Skeletal muscle tissue (tissue), 4 donors: ENCODE measurements around the gene ERP27. TPM values are rescaled to one million over a fixed set of nuclear protein-coding genes. Genes with fewer than 3 reads are reported as not detected.

Experiments used
- H3K27ac ChIP-seq: one replicate; pipeline ENCODE4 v1.7.0; 2013; ENCODE audit warnings: mild to moderate bottlenecking, low read depth, low read length, inconsistent platforms
- H3K27me3 ChIP-seq, 3 donors: one replicate each; pipeline ENCODE4 v1.7.0; 2013; ENCODE audit warnings: low read length in 3 of 3; ENCODE audit not compliant: control insufficient read depth in 3 of 3, insufficient read depth in 3 of 3
- H3K36me3 ChIP-seq, 3 donors: one replicate each; pipeline ENCODE4 v1.7.0; 2013; ENCODE audit warnings: low read length in 3 of 3; ENCODE audit not compliant: control insufficient read depth in 3 of 3, insufficient read depth in 3 of 3
- H3K4me1 ChIP-seq, 3 donors: one replicate each; pipeline ENCODE4 v1.7.0; 2013; ENCODE audit warnings: low read length in 3 of 3, mild to moderate bottlenecking in 3 of 3; ENCODE audit not compliant: control insufficient read depth in 3 of 3, insufficient read depth in 3 of 3
- H3K4me3 ChIP-seq, 3 donors: one replicate each; pipeline ENCODE4 v1.7.0; 2013; ENCODE audit warnings: low read length in 3 of 3
- H3K9ac ChIP-seq, 3 donors: one replicate each; pipeline ENCODE4 v1.7.0; 2013; ENCODE audit warnings: low read length in 3 of 3, mild to moderate bottlenecking in 3 of 3, moderate library complexity in 2 of 3, low read depth in 1 of 3
- H3K9me3 ChIP-seq, 3 donors: one replicate each; pipeline ENCODE4 v1.7.0; 2013; ENCODE audit warnings: low read length in 3 of 3; ENCODE audit not compliant: control insufficient read depth in 3 of 3
- total RNA-seq: library from RNA; depleted of rRNA; stranded (reverse); fragments of >200 nt; gene quantifications from one replicate; pipeline ENCODE4 v1.2.3, GENCODE V29; 2014
- donor health status: Osteomylitis.

The ERP27 gene
- total RNA-seq, 1 donor from 2014 or later = not detected

GRCh38 chr12:14953752-14954151, 15.4 kb upstream of the ERP27 start:
- H3K36me3 ChIP-seq = peaks cover 0 to 9% (median 0%) of the 10 kb centered on the region in 3 donors
- no peaks in the 10 kb centered on the region for H3K27me3 ChIP-seq
- H3K4me1 ChIP-seq = peaks cover 13 to 32% (median 13%) of the 10 kb centered on the region in 3 donors
- H3K9me3 ChIP-seq = no peaks in the 10 kb centered on the region
- no peak overlapping the region for H3K4me3 ChIP-seq
- peak overlapping the region; percentile 75 for H3K27ac ChIP-seq
- H3K9ac ChIP-seq = no peak overlapping the region

- H3K4me3 ChIP-seq = no peak overlapping the region
- peak overlapping the region; percentile 75 for H3K27ac ChIP-seq
- H3K36me3 ChIP-seq = peaks cover 0 to 9% (median 1%) of the 10 kb centered on the region in 3 donors
- no peaks in the 10 kb centered on the region for H3K9me3 ChIP-seq
- H3K9ac ChIP-seq = no peak overlapping the region
- H3K4me1 ChIP-seq = peaks cover 13 to 30% (median 16%) of the 10 kb centered on the region in 3 donors
- no peaks in the 10 kb centered on the region for H3K27me3 ChIP-seq
Measured at GRCh38 chr12:14952299-14952921, 14.1 kb upstream of the ERP27 start.

- no peak overlapping the region for H3K4me3 ChIP-seq
- H3K27ac ChIP-seq = peak overlapping the region; percentile 75
- peaks cover 0 to 10% (median 2%) of the 10 kb centered on the region in 3 donors for H3K36me3 ChIP-seq
- no peak overlapping the region for H3K9ac ChIP-seq
- peaks cover 13 to 30% (median 16%) of the 10 kb centered on the region in 3 donors for H3K4me1 ChIP-seq
- H3K27me3 ChIP-seq = no peaks in the 10 kb centered on the region
- no peaks in the 10 kb centered on the region for H3K9me3 ChIP-seq
Measured at GRCh38 chr12:14951851-14952250, 13.5 kb upstream of the ERP27 start.

GRCh38 chr12:14950982-14951746, 12.8 kb upstream of the ERP27 start:
- Histone ChIP-seq H3K27me3 (no peaks in the 10 kb centered on the region), H3K4me1 (peaks cover 13 to 30% (median 16%) of the 10 kb centered on the region in 3 donors), H3K27ac (peak overlapping the region; percentile 75), H3K9ac (no peak overlapping the region), H3K36me3 (peaks cover 0 to 17% (median 2%) of the 10 kb centered on the region in 3 donors), H3K9me3 (no peaks in the 10 kb centered on the region), H3K4me3 (no peak overlapping the region)

GRCh38 chr12:14950421-14950820, 12.1 kb upstream of the ERP27 start:
- Histone ChIP-seq H3K9me3 (no peaks in the 10 kb centered on the region), H3K27me3 (no peaks in the 10 kb centered on the region), H3K4me1 (peaks cover 13 to 30% (median 16%) of the 10 kb centered on the region in 3 donors), H3K27ac (no peak overlapping the region), H3K36me3 (peaks cover 0 to 21% (median 2%) of the 10 kb centered on the region in 3 donors), H3K9ac (no peak overlapping the region), H3K4me3 (no peak overlapping the region)

GRCh38 chr12:14949631-14950030, 11.3 kb upstream of the ERP27 start:
- no peaks in the 10 kb centered on the region for H3K9me3 ChIP-seq
- no peak overlapping the region for H3K4me3 ChIP-seq
- no peak overlapping the region for H3K9ac ChIP-seq
- no peaks in the 10 kb centered on the region for H3K27me3 ChIP-seq
- peak overlapping the region; percentile 68 for H3K27ac ChIP-seq
- H3K4me1 ChIP-seq = peaks cover 13 to 30% (median 16%) of the 10 kb centered on the region in 3 donors
- peaks cover 0 to 25% (median 4%) of the 10 kb centered on the region in 3 donors for H3K36me3 ChIP-seq

GRCh38 chr12:14948672-14949071, 10.3 kb upstream of the ERP27 start:
- H3K36me3 ChIP-seq = peaks cover 0 to 28% (median 7%) of the 10 kb centered on the region in 3 donors
- peak overlapping the region in 1 of 3 donors; percentile 34 for H3K9ac ChIP-seq
- no peaks in the 10 kb centered on the region for H3K9me3 ChIP-seq
- H3K4me3 ChIP-seq = no peak overlapping the region
- no peaks in the 10 kb centered on the region for H3K27me3 ChIP-seq
- peak overlapping the region; percentile 68 for H3K27ac ChIP-seq
- H3K4me1 ChIP-seq = peaks cover 7 to 25% (median 16%) of the 10 kb centered on the region in 3 donors

- H3K27me3 ChIP-seq = no peaks in the 10 kb centered on the region
- no peak overlapping the region for H3K27ac ChIP-seq
- peaks cover 0 to 2% (median 0%) of the 10 kb centered on the region in 3 donors for H3K9me3 ChIP-seq
- H3K4me3 ChIP-seq = no peak overlapping the region
- peaks cover 7 to 16% (median 14%) of the 10 kb centered on the region in 3 donors for H3K4me1 ChIP-seq
- H3K36me3 ChIP-seq = peaks cover 6 to 37% (median 12%) of the 10 kb centered on the region in 3 donors
- H3K9ac ChIP-seq = no peak overlapping the region
Measured at GRCh38 chr12:14946861-14947260, 8.5 kb upstream of the ERP27 start.

- Histone ChIP-seq H3K27ac (no peak overlapping the region), H3K4me1 (peaks cover 7 to 16% (median 12%) of the 10 kb centered on the region in 3 donors), H3K9ac (no peak overlapping the region), H3K27me3 (no peaks in the 10 kb centered on the region), H3K9me3 (peaks cover 0 to 2% (median 0%) of the 10 kb centered on the region in 3 donors), H3K36me3 (peaks cover 6 to 38% (median 12%) of the 10 kb centered on the region in 3 donors), H3K4me3 (no peak overlapping the region)
Measured at GRCh38 chr12:14946162-14946561, 7.8 kb upstream of the ERP27 start.
